GM12878 (cell line): Measurements from ENCODE around the gene LINC00237.

Experiments used
- EP300 ChIP-seq, 2 experiments: fragments of 150-350 bp in 1 of 2; IDR thresholded peaks; 2 replicates each; pipeline ENCODE4 v1.6.1; 2011 to 2012; ENCODE audit warnings: low read depth in 2 of 2, low read length in 2 of 2, borderline replicate concordance in 1 of 2, improper control_type of control experiment in 1 of 2, inconsistent platforms in 1 of 2; ENCODE audit not compliant: control insufficient read depth in 1 of 2
- JUNB ChIP-seq: IDR thresholded peaks from 2 replicates; pipeline ENCODE4 v1.6.1; 2016; ENCODE audit warnings: antibody characterized with exemption, mild to moderate bottlenecking
- NFYB ChIP-seq: IDR thresholded peaks from 2 replicates; pipeline ENCODE4 v1.6.1; 2011; ENCODE audit warnings: low read depth, mild to moderate bottlenecking, low read length, improper control_type of control experiment, moderate library complexity; ENCODE audit not compliant: insufficient read depth
- POLR2AphosphoS5 ChIP-seq: IDR thresholded peaks from 2 replicates; pipeline ENCODE4 v1.6.1; 2011; ENCODE audit warnings: mild to moderate bottlenecking, low read length, inconsistent platforms
- TF ChIP-seq, protein P1 (sequence below), 3 experiments: IDR thresholded peaks in 2 of 3; conservative IDR thresholded peaks in 1 of 3; 2 replicates each; pipeline ENCODE4 v1.5.1; 2011; ENCODE audit warnings: low read depth in 3 of 3, low read length in 3 of 3, mild to moderate bottlenecking in 3 of 3, control low read depth in 2 of 3, moderate library complexity in 2 of 3, inconsistent platforms in 1 of 3, mixed read lengths in 1 of 3; ENCODE audit not compliant: control insufficient read depth in 2 of 3, insufficient read depth in 1 of 3; ENCODE audit errors: extremely low read depth in 1 of 3
- TF ChIP-seq, protein P2 (sequence below): fragments of 450-650 bp; IDR thresholded peaks from 2 replicates; pipeline ENCODE4 v1.6.1; 2018; ENCODE audit warnings: mild to moderate bottlenecking, low read depth, moderate library complexity; ENCODE audit not compliant: partially characterized antibody
- TF ChIP-seq, protein P3 (sequence below): IDR thresholded peaks from 2 replicates; pipeline ENCODE4 v1.6.1; 2011; ENCODE audit warnings: borderline replicate concordance, low read depth, mild to moderate bottlenecking, moderate library complexity, mixed read lengths, low read length; ENCODE audit not compliant: insufficient read depth; ENCODE audit errors: extremely low read length
- TF ChIP-seq, protein P4 (sequence below): IDR thresholded peaks from 2 replicates; pipeline ENCODE4 v1.6.1; 2011; ENCODE audit warnings: mild to moderate bottlenecking, low read depth, low read length, moderate library complexity; ENCODE audit not compliant: insufficient replicate concordance

DNA sequence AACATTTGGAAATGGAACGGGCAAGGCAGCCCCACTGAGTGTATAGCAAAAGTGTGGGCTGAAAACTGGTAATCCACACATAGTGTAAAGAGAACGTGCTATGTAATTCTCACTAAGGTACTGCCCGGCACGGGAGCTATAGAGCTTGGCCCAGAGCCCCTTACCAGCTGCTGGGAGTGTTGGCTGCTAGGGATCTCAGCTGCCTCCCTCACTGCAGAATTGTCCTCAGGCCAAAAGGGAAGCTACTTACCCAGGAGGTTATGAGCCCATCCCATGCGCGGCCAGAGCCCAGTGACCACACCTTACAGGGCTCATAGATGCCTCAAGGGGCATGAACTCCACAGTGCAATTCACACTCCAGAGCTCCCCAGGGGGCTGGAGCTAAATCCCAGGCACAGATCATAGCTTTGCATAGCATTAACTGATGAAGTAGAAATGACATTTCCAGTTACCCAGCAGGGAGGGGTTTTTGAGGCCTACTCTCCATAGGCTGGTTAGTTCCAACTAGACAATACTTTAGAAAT lies 56.8 kb downstream of the LINC00237 start:
- TF ChIP-seq, protein P1, sequence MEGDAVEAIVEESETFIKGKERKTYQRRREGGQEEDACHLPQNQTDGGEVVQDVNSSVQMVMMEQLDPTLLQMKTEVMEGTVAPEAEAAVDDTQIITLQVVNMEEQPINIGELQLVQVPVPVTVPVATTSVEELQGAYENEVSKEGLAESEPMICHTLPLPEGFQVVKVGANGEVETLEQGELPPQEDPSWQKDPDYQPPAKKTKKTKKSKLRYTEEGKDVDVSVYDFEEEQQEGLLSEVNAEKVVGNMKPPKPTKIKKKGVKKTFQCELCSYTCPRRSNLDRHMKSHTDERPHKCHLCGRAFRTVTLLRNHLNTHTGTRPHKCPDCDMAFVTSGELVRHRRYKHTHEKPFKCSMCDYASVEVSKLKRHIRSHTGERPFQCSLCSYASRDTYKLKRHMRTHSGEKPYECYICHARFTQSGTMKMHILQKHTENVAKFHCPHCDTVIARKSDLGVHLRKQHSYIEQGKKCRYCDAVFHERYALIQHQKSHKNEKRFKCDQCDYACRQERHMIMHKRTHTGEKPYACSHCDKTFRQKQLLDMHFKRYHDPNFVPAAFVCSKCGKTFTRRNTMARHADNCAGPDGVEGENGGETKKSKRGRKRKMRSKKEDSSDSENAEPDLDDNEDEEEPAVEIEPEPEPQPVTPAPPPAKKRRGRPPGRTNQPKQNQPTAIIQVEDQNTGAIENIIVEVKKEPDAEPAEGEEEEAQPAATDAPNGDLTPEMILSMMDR (IDR thresholded peaks at IDR 0.05 in 2 of 3, conservative IDR thresholded peaks at IDR 0.05 in 1 of 3; ENCODE audit: control insufficient read depth in 2 of 3, extremely low read depth in 1 of 3, insufficient read depth in 1 of 3, low read depth in 3 of 3, low read length in 3 of 3), result no peak
- TF ChIP-seq POLR2AphosphoS5, result no peak
- TF ChIP-seq EP300 (IDR thresholded peaks at IDR 0.05; ENCODE audit: borderline replicate concordance in 1 of 2, control insufficient read depth in 1 of 2, low read depth in 2 of 2, low read length in 2 of 2), result no peak
- TF ChIP-seq, protein P2, sequence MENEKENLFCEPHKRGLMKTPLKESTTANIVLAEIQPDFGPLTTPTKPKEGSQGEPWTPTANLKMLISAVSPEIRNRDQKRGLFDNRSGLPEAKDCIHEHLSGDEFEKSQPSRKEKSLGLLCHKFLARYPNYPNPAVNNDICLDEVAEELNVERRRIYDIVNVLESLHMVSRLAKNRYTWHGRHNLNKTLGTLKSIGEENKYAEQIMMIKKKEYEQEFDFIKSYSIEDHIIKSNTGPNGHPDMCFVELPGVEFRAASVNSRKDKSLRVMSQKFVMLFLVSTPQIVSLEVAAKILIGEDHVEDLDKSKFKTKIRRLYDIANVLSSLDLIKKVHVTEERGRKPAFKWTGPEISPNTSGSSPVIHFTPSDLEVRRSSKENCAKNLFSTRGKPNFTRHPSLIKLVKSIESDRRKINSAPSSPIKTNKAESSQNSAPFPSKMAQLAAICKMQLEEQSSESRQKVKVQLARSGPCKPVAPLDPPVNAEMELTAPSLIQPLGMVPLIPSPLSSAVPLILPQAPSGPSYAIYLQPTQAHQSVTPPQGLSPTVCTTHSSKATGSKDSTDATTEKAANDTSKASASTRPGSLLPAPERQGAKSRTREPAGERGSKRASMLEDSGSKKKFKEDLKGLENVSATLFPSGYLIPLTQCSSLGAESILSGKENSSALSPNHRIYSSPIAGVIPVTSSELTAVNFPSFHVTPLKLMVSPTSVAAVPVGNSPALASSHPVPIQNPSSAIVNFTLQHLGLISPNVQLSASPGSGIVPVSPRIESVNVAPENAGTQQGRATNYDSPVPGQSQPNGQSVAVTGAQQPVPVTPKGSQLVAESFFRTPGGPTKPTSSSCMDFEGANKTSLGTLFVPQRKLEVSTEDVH, result no peak
- TF ChIP-seq, protein P3, sequence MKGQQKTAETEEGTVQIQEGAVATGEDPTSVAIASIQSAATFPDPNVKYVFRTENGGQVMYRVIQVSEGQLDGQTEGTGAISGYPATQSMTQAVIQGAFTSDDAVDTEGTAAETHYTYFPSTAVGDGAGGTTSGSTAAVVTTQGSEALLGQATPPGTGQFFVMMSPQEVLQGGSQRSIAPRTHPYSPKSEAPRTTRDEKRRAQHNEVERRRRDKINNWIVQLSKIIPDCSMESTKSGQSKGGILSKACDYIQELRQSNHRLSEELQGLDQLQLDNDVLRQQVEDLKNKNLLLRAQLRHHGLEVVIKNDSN, result no peak
- no peak for TF ChIP-seq NFYB
- TF ChIP-seq, protein P4, sequence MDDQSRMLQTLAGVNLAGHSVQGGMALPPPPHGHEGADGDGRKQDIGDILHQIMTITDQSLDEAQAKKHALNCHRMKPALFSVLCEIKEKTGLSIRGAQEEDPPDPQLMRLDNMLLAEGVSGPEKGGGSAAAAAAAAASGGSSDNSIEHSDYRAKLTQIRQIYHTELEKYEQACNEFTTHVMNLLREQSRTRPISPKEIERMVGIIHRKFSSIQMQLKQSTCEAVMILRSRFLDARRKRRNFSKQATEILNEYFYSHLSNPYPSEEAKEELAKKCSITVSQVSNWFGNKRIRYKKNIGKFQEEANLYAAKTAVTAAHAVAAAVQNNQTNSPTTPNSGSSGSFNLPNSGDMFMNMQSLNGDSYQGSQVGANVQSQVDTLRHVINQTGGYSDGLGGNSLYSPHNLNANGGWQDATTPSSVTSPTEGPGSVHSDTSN, result no peak
- no peak for TF ChIP-seq JUNB
